VCaP (cell line): Measurements from ENCODE around the gene STK10.

Source experiments
- H3K27ac ChIP-seq: fragments of 450-650 bp; 2 replicates; pipeline ENCODE4 v1.5.1; 2017
- TF ChIP-seq, protein P1 (sequence below): fragments of 450-650 bp; conservative IDR thresholded peaks from 2 replicates; pipeline ENCODE4 v1.5.1; 2017; ENCODE audit warnings: mild to moderate bottlenecking, moderate library complexity

The STK10 gene

DNA sequence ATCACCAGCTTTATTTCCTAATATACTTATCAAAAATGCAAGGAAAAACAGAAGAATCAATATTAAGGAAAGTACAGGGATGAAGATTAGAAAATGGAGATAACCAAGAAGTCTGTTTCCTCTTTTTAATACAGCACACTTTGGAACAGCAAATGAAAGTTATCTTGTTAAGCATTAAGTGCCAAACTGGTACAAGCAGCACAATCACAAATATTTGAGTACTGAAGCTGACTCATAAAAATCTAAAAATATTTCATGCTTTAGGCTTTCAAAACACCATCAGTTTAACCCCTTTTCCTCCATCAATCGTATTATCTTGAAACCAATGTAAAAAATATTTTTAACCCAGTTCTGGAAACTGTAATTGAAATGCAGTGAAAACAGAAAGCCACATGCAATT, 184.3 kb downstream of the STK10 start:
- H3K27ac ChIP-seq, result peak overlapping the region; percentile 99
- TF ChIP-seq, protein P1, sequence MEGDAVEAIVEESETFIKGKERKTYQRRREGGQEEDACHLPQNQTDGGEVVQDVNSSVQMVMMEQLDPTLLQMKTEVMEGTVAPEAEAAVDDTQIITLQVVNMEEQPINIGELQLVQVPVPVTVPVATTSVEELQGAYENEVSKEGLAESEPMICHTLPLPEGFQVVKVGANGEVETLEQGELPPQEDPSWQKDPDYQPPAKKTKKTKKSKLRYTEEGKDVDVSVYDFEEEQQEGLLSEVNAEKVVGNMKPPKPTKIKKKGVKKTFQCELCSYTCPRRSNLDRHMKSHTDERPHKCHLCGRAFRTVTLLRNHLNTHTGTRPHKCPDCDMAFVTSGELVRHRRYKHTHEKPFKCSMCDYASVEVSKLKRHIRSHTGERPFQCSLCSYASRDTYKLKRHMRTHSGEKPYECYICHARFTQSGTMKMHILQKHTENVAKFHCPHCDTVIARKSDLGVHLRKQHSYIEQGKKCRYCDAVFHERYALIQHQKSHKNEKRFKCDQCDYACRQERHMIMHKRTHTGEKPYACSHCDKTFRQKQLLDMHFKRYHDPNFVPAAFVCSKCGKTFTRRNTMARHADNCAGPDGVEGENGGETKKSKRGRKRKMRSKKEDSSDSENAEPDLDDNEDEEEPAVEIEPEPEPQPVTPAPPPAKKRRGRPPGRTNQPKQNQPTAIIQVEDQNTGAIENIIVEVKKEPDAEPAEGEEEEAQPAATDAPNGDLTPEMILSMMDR, result no peak

DNA sequence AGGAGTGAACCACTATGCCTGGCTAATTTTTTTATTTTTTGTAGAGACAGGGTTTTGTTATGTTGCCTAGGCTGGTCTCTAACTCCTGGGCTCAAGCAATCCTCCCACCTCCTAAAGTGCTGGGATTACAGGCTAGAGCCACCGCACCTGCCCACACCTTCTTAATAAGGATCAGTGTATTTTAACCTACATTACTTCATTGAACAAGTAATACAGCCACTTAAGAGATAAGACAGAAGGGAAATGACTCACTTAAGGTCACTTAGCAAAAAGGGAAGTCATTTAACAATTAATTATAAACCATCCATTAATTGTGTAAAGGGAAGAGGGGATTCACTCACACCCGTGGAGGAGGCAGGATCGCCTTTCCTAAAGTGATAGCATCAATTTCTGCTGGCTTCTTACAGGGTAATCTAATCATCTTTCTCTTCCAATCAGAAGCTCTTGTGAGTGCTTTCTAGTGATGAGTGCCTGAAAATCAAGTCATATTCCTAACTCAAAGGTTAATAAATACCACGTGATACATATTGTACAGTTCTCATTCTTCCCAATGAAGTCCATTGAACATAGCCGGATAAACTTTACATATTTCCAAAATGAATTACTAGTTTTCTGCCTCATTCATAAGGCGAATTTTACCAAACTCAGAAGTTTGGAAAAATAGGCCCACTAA, 185.0 kb downstream of the STK10 start:
- H3K27ac ChIP-seq, result peak overlapping the region; percentile 99
- TF ChIP-seq, protein P1, result no peak

DNA sequence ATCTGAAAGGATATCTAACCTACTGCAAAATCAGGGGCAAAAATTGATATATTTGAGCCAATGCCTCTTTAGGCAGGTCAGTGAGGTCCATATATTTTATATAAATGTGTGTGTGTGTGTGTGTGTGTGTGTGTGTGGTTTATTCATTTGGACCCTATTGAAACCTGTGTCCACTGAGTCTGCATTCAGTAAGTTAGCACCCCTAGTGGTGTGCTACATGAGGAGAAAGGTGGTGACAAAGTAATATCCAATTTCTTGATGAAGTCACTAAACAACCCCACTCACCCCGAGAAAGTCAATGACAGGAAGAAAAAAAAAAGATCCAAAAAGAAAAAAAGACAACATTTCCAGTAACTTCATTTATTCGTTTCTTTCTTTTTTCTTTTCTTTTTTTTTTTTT, 185.7 kb downstream of the STK10 start:
- peak overlapping the region; percentile 99 for H3K27ac ChIP-seq
- TF ChIP-seq, protein P1, result peak; percentile 58

DNA sequence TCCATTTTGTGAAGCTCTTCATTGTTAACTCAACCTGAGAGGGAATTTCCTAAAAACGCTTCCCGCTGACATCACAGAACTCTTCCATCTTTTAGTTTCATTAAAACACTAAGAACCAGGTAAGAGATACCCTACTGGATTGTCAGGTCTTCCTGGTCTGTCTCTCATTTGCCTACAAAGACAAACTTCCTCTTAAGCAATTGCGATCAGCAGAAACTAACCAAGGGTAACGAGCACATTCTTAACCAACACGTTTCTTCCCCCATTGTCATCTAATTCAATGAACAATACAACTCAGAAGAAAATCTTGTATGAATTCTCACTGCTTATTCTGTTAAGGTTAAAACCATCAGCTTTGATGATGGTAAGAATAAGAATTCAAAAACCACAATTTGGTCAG, 188.1 kb downstream of the STK10 start:
- TF ChIP-seq, protein P1, result no peak
- H3K27ac ChIP-seq, result peak overlapping the region; percentile 99

DNA sequence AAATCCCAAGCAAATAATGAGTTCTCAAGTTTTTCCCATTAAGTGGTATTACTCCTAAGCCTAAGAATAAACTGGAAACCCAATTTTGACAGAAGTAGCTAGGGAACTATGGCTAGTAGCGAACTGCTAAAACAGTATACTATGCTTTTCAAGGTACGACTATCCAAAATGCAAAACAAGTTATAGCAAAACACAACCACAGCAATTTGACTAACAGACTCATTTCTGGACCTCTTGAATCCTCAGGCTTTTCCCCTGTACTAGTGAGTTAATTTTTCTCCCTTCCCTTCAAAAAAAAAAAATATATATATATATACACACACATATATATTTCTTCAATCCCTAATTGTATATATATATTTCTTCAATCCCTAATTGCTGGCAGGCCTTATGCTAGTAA, 188.9 kb downstream of the STK10 start:
- H3K27ac ChIP-seq, result peak overlapping the region; percentile 99
- TF ChIP-seq, protein P1, result no peak

DNA sequence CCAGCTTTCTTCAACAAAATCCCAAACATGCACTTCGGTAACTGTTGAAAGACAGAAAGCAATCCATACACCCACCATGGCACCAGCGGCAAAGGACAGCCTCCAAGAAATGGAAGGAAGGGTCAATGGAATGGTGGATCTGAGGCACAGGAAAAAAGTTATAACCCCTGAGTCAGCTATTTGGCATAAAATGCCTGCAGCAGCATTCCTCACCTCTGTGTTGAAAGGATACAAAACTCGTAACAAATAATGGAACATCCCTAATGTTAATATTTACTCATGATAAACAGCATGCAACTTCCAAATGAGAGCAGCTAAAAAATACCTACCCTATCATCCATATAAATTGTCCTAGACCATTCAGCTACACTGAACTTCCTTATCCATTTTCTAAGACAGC, 191.0 kb downstream of the STK10 start:
- peak overlapping the region; percentile 99 for H3K27ac ChIP-seq
- TF ChIP-seq, protein P1, result no peak

DNA sequence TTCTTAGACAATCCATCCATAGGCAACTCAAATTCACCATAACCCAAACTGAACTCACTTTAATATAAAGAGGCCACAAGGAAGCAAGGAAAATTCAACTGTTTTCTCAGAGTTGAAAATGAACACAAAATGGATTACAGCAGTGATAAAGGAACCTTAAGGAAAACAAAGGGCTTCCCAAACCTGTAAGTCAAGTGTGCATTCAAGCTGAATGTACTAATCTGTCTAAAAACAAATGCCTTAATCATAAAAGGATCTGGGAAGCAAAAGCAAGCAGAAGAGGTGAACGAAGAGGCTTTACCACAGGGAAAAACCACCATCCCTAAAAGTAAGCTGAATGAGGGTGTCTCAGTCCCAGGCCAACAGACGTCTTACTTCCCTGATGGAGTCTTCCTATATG, 195.2 kb downstream of the STK10 start:
- TF ChIP-seq, protein P1, result no peak
- H3K27ac ChIP-seq, result peak overlapping the region; percentile 38
